ENCODE results near the gene CHFR.

DNA sequence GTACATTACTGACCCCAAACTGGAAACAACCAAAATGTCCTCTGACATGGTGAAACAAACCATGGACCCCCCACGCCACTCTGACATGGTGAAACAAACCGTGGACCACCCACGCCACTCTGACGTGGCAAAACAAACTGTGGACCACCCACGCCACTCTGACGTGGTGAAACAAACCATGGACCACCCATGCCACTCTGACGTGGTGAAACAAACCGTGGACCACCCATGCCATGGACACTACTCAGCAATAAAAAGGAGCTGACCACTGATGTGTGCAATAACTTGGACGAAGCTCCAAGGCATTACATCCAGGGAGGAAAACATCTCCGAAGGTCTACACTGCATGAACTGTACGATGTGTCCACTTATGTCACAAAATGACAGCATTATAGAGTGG, 55.6 kb downstream of the CHFR start:
- TF ChIP-seq LEF1 (IDR thresholded peaks at IDR 0.05; ENCODE audit: borderline replicate concordance) (no peak), FOXK2 (IDR thresholded peaks at IDR 0.05) (no peak), FOXM1 (IDR thresholded peaks at IDR 0.05; ENCODE audit: borderline replicate concordance) (no peak)

All from HEK293T (cell line).